SK-N-SH (cell line): Measurements from ENCODE around the gene C8G. TPM values are rescaled to one million over a fixed set of nuclear protein-coding genes. Genes with fewer than 3 reads are reported as not detected.

Experiments
- CTCF ChIA-PET: fragments of 300-600, 350-600 bp; formaldehyde crosslinking; extraction: SDS; loops from one replicate; lab custom pipeline; 2021; lab: Yijun Ruan, JAX
- POLR2A ChIA-PET: fragments of 350-600 bp; sonication (Branson Sonifier 250); formaldehyde crosslinking; extraction: SDS; loops from one replicate; lab custom pipeline; 2020; ENCODE audit warnings: antibody characterized with exemption, inconsistent platforms; lab: Yijun Ruan, JAX
- DNase-seq: peaks from one replicate; pipeline ENCODE4 v3.0.0; 2012
- H2AFZ ChIP-seq: fragments of 200-600 bp; sonication (generic); 2 replicates; pipeline ENCODE4 v1.8.1; 2016; ENCODE audit warnings: antibody characterized with exemption, mild to moderate bottlenecking, low read depth
- H3F3A ChIP-seq: fragments of 200-600 bp; sonication (generic); replicated peaks from 2 replicates; pipeline ENCODE3; 2016; ENCODE audit warnings: antibody characterized with exemption, mild to moderate bottlenecking; ENCODE audit not compliant: insufficient read depth
- H3K27ac ChIP-seq, 2 experiments: fragments of 200-500 bp in 1 of 2; fragments of 200-600 bp in 1 of 2; sonication (Bioruptor generic) in 1 of 2; sonication (generic), shearing (Covaris generic) in 1 of 2; 2 replicates each; pipeline versions ENCODE4 v1.5.1 to v1.6.1; 2014 to 2016; ENCODE audit warnings: low read depth in 2 of 2, inconsistent platforms in 1 of 2, low read length in 1 of 2, mild to moderate bottlenecking in 1 of 2, mixed read lengths in 1 of 2
- H3K27me3 ChIP-seq: fragments of 200-600 bp; sonication (generic), shearing (Covaris generic); 2 replicates; pipeline ENCODE4 v1.6.1; 2016; ENCODE audit warnings: mixed run types; ENCODE audit not compliant: insufficient read depth
- H3K36me3 ChIP-seq, 2 experiments: fragments of 200-500 bp in 1 of 2; fragments of 200-600 bp in 1 of 2; sonication (Bioruptor generic) in 1 of 2; sonication (generic) in 1 of 2; replicated peaks in 1 of 2; 2 replicates each; pipeline versions ENCODE3 to v1.5.1; 2014 to 2016; ENCODE audit warnings: low read length in 1 of 2, mild to moderate bottlenecking in 1 of 2; ENCODE audit not compliant: insufficient read depth in 2 of 2, control insufficient read depth in 1 of 2
- H3K4me1 ChIP-seq, 2 experiments: fragments of 200-500 bp in 1 of 2; fragments of 200-600 bp in 1 of 2; sonication (Bioruptor generic) in 1 of 2; sonication (generic), shearing (Covaris generic) in 1 of 2; 2 replicates each; pipeline versions ENCODE4 v1.5.1 to v1.6.1; 2014 to 2016; ENCODE audit warnings: low read depth in 1 of 2, low read length in 1 of 2, mixed run types in 1 of 2; ENCODE audit not compliant: insufficient read depth in 2 of 2, control insufficient read depth in 1 of 2
- H3K4me2 ChIP-seq: fragments of 200-600 bp; sonication (generic), shearing (Covaris generic); 2 replicates; pipeline ENCODE4 v1.6.1; 2017; ENCODE audit warnings: mixed run types
- H3K4me3 ChIP-seq, 2 experiments: fragments of 200-500 bp in 1 of 2; fragments of 200-600 bp in 1 of 2; sonication (Bioruptor generic) in 1 of 2; sonication (generic), shearing (Covaris generic) in 1 of 2; 2 replicates each; pipeline versions ENCODE4 v1.5.1 to v1.8.1; 2014 to 2016; ENCODE audit warnings: low read depth in 2 of 2, inconsistent platforms in 1 of 2, low read length in 1 of 2, mild to moderate bottlenecking in 1 of 2, mixed read lengths in 1 of 2, moderate library complexity in 1 of 2
- H3K79me2 ChIP-seq: fragments of 200-600 bp; sonication (generic); 2 replicates; pipeline ENCODE4 v1.8.1; 2017; ENCODE audit warnings: mild to moderate bottlenecking; ENCODE audit not compliant: insufficient read depth
- H3K9ac ChIP-seq: fragments of 200-600 bp; sonication (generic); 2 replicates; pipeline ENCODE4 v1.6.1; 2017; ENCODE audit warnings: mixed run types
- H3K9me2 ChIP-seq: fragments of 200-600 bp; sonication (generic); 2 replicates; pipeline ENCODE4 v1.6.1; 2017; ENCODE audit warnings: mixed run types
- H3K9me3 ChIP-seq: fragments of 200-600 bp; sonication (generic); 2 replicates; pipeline ENCODE4 v1.6.1; 2017; ENCODE audit warnings: mixed run types, mild to moderate bottlenecking, moderate library complexity
- H4K20me1 ChIP-seq: fragments of 200-600 bp; sonication (generic); 2 replicates; pipeline ENCODE4 v1.6.1; 2017; ENCODE audit warnings: mild to moderate bottlenecking, mixed run types; ENCODE audit not compliant: insufficient read depth
- ELF1 ChIP-seq: IDR thresholded peaks from 2 replicates; pipeline ENCODE4 v1.4.0; 2012
- FOSL2 ChIP-seq: IDR thresholded peaks from 2 replicates; pipeline ENCODE4 v1.4.0; 2012; ENCODE audit warnings: low read depth, mild to moderate bottlenecking, moderate library complexity, borderline replicate concordance
- WGBS: methylation state at CpG from one replicate; pipeline ENCODE4 v1.1.6; 2017; ENCODE audit warnings: low lambda C conversion rate; 5-methylcytosine and 5-hydroxymethylcytosine counted together
- polyA plus RNA-seq, 3 experiments: library from polyadenylated mRNA; depleted of rRNA; stranded (reverse); fragments of >200 nt; gene quantifications; 2 replicates each; pipeline ENCODE4 v1.2.3, GENCODE V29; 2012
- TF ChIP-seq, protein P1 (sequence below): IDR thresholded peaks from 2 replicates; pipeline ENCODE4 v1.4.0; 2012; ENCODE audit warnings: low read depth
- TF ChIP-seq, protein P2 (sequence below): IDR thresholded peaks from 2 replicates; pipeline ENCODE4 v1.4.0; 2012; ENCODE audit warnings: low read depth, borderline replicate concordance
- TF ChIP-seq, protein P3 (sequence below): fragments of 200-600 bp; sonication (generic); IDR thresholded peaks from 2 replicates; pipeline ENCODE4 v1.6.1; 2017; ENCODE audit warnings: antibody characterized with exemption, mild to moderate bottlenecking, moderate library complexity
- TF ChIP-seq, protein P4 (sequence below): fragments of 150-350 bp; IDR thresholded peaks from 2 replicates; pipeline ENCODE4 v1.6.1; 2016; ENCODE audit warnings: mild to moderate bottlenecking, low read depth, low read length

C8G gene
- polyA plus RNA-seq, 1 of the 3 experiments (the other 2 are of a cell fraction), result 0.28 TPM

DNA sequence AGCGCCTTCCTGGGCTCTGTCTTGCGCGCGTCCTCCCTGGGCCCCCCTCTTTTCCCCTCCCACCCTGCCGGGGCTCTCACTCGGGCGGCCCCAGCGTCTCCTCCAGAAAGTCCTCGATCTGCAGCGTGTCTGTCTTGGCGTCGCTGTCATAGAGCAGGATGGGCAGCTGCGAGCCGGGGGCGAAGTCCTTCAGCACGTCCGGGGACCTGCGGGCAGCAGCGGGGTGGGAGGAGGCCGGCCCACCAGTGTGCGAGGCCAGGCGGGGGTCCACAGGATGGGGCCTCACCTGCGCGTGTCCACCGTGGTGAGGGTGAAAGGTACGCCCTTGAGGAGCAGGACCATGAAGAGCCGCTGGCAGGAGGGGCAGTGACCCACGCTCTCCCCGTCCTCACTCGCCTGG lies 50.3 kb downstream of the C8G start:
- Histone ChIP-seq H3F3A (no peaks in the 10 kb centered on the region), H2AFZ (no peak overlapping the region), H3K4me3 (no peak overlapping the region), H3K27ac (no peak overlapping the region), H3K4me2 (no peak overlapping the region), H3K9me3 (no peaks in the 10 kb centered on the region), H3K4me1 (peaks cover 9 to 24% of the 10 kb centered on the region in 2 experiments; a peak in 3 of 4 replicates), H3K36me3 (peaks cover 0 to 7% of the 10 kb centered on the region in 2 experiments), H3K79me2 (peaks cover 18% of the 10 kb centered on the region; the same call in 1 of the 2 replicates), H3K9me2 (no peaks in the 10 kb centered on the region), H3K27me3 (no peaks in the 10 kb centered on the region), H4K20me1 (0 out of 2 replicates have a peak, but pooled peaks cover 3% of the 10 kb centered on the region), H3K9ac (no peak overlapping the region)
- 93% methylated on average over 30 of the region's 30 CpGs for WGBS
- ChIA-PET CTCF (interaction anchor here (0.9 to 6.8 kb wide), 5 partner anchors 33 to 68 kb away, joined by 3 to 68 read pairs (median 10); partner anchors contain the start of genes ABCA2, FBXW5 and FUT7), POLR2A (interaction anchor here (0.7 kb wide), 1 partner anchor 44 kb away, joined by 3 read pairs; no protein-coding TSS in a partner anchor)
- DNase-seq, result no peak
- TF ChIP-seq FOSL2, result no peak
- TF ChIP-seq, protein P1, sequence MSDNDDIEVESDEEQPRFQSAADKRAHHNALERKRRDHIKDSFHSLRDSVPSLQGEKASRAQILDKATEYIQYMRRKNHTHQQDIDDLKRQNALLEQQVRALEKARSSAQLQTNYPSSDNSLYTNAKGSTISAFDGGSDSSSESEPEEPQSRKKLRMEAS, result no peak
- TF ChIP-seq, protein P2, sequence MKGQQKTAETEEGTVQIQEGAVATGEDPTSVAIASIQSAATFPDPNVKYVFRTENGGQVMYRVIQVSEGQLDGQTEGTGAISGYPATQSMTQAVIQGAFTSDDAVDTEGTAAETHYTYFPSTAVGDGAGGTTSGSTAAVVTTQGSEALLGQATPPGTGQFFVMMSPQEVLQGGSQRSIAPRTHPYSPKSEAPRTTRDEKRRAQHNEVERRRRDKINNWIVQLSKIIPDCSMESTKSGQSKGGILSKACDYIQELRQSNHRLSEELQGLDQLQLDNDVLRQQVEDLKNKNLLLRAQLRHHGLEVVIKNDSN, result no peak
- TF ChIP-seq, protein P3, sequence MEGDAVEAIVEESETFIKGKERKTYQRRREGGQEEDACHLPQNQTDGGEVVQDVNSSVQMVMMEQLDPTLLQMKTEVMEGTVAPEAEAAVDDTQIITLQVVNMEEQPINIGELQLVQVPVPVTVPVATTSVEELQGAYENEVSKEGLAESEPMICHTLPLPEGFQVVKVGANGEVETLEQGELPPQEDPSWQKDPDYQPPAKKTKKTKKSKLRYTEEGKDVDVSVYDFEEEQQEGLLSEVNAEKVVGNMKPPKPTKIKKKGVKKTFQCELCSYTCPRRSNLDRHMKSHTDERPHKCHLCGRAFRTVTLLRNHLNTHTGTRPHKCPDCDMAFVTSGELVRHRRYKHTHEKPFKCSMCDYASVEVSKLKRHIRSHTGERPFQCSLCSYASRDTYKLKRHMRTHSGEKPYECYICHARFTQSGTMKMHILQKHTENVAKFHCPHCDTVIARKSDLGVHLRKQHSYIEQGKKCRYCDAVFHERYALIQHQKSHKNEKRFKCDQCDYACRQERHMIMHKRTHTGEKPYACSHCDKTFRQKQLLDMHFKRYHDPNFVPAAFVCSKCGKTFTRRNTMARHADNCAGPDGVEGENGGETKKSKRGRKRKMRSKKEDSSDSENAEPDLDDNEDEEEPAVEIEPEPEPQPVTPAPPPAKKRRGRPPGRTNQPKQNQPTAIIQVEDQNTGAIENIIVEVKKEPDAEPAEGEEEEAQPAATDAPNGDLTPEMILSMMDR, result no peak
- TF ChIP-seq, protein P4, sequence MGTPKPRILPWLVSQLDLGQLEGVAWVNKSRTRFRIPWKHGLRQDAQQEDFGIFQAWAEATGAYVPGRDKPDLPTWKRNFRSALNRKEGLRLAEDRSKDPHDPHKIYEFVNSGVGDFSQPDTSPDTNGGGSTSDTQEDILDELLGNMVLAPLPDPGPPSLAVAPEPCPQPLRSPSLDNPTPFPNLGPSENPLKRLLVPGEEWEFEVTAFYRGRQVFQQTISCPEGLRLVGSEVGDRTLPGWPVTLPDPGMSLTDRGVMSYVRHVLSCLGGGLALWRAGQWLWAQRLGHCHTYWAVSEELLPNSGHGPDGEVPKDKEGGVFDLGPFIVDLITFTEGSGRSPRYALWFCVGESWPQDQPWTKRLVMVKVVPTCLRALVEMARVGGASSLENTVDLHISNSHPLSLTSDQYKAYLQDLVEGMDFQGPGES, result no peak

DNA sequence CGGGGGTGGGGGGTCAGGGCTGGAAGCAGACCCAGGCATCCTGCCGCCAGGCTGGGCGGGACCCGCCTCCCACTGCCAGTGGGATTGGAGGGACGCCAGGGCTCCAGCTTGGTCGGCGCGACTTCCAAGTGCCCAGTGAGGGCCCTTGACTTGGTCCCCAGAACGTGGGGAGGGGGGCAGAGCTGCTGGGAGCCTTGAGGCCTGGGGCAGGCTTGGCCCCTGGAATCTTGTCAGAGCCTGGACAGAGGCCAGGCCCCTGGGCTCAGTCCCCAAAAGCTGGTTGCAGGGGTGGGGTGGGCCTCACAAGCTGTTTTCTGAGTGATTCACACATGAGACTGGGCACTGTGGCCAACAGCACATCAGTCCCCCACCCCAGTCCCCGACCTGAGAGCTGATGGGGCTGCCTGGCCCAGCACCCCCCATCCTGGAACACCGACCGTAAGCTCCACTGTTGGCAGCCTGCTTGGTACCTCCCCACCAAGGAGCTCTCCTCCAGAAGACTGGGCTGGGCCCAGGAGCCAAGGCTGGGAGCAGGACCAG lies 50.8 kb downstream of the C8G start:
- H3K9ac ChIP-seq, result no peak overlapping the region
- H3K9me3 ChIP-seq, result no peaks in the 10 kb centered on the region
- CTCF ChIA-PET, result interaction anchor here (0.9 to 6.8 kb wide), 6 partner anchors 33 to 68 kb away, joined by 3 to 68 read pairs (median 8); partner anchors contain the start of genes ABCA2, FBXW5, FUT7 and LCN12
- H3K27ac ChIP-seq, result no peak overlapping the region
- H3K9me2 ChIP-seq, result no peaks in the 10 kb centered on the region
- no peaks in the 10 kb centered on the region for H3F3A ChIP-seq
- H3K4me3 ChIP-seq, result no peak overlapping the region
- H3K36me3 ChIP-seq, result peaks cover 0 to 7% of the 10 kb centered on the region in 2 experiments
- TF ChIP-seq, protein P4, result no peak
- 0 out of 2 replicates have a peak, but pooled peaks have one; percentile 1 for TF ChIP-seq ELF1
- 0 out of 2 replicates have a peak, but pooled peaks cover 3% of the 10 kb centered on the region for H4K20me1 ChIP-seq
- H3K4me1 ChIP-seq, result peaks cover 9 to 24% of the 10 kb centered on the region in 2 experiments; a peak in 3 of 4 replicates
- POLR2A ChIA-PET, result interaction anchor here (0.6 to 1.4 kb wide), 5 partner anchors 12 to 60 kb away, joined by 3 read pairs; partner anchors contain the start of gene FBXW5
- peaks cover 18% of the 10 kb centered on the region; the same call in 1 of the 2 replicates for H3K79me2 ChIP-seq
- 53% methylated on average over 3 of the region's 12 CpGs for WGBS
- no peaks in the 10 kb centered on the region for H3K27me3 ChIP-seq
- no peak for DNase-seq
- H2AFZ ChIP-seq, result no peak overlapping the region
- peak overlapping the region; percentile 55 for H3K4me2 ChIP-seq

Other genes with a start within 250 kb of the C8G start
- 24.5 and 27.1 TPM in 2 replicates for gene DIPK1B, start 232.7 kb upstream of the C8G start, polyA plus RNA-seq (2012; rRNA removed)
- not detected in 2 replicates for gene LCN10, start 202.3 kb upstream of the C8G start, polyA plus RNA-seq (2012; rRNA removed)
- gene LCN6, start 196.7 kb upstream of the C8G start, polyA plus RNA-seq (2012; rRNA removed), result not detected in 2 replicates
- gene LCN8, start 187.0 kb upstream of the C8G start, polyA plus RNA-seq (2012; rRNA removed), result not detected in 2 replicates
- gene LCN15, start 180.7 kb upstream of the C8G start, polyA plus RNA-seq (2012; rRNA removed), result 0.08 TPM in 1 of 2 replicates, not detected in the other
- 112 and 135 TPM in 2 replicates for gene TMEM141, start 153.9 kb upstream of the C8G start, polyA plus RNA-seq (2012; rRNA removed)
- 5.3 and 6.8 TPM in 2 replicates for gene CCDC183, start 148.9 kb upstream of the C8G start, polyA plus RNA-seq (2012; rRNA removed)
- gene RABL6, start 137.3 kb upstream of the C8G start, polyA plus RNA-seq (2012; rRNA removed), result 40.0 and 43.6 TPM in 2 replicates
- gene AJM1, start 102.8 kb upstream of the C8G start, polyA plus RNA-seq (2012; rRNA removed), result 2.4 and 2.6 TPM in 2 replicates
- gene PHPT1, start 95.8 kb upstream of the C8G start, polyA plus RNA-seq (2012; rRNA removed), result 338 and 517 TPM in 2 replicates
- 4.2 and 5.0 TPM in 2 replicates for gene MAMDC4, start 92.9 kb upstream of the C8G start, polyA plus RNA-seq (2012; rRNA removed)
- gene EDF1, start 78.9 kb upstream of the C8G start, polyA plus RNA-seq (2012; rRNA removed), result 756 and 1,070 TPM in 2 replicates
- 13.3 and 15.4 TPM in 2 replicates for gene TRAF2, start 58.7 kb upstream of the C8G start, polyA plus RNA-seq (2012; rRNA removed)
- 78.9 and 85.5 TPM in 2 replicates for gene FBXW5, start 505 bp upstream of the C8G start, polyA plus RNA-seq (2012; rRNA removed)
- 0.87 and 1.1 TPM in 2 replicates for gene LCN12, start 7.0 kb downstream of the C8G start, polyA plus RNA-seq (2012; rRNA removed)
- not detected in 2 replicates for gene PTGDS, start 32.3 kb downstream of the C8G start, polyA plus RNA-seq (2012; rRNA removed)
- not detected in 2 replicates for gene LCNL1, start 37.8 kb downstream of the C8G start, polyA plus RNA-seq (2012; rRNA removed)
- 37.8 and 52.9 TPM in 2 replicates for gene PAXX, start 47.2 kb downstream of the C8G start, polyA plus RNA-seq (2012; rRNA removed)
- gene CLIC3, start 51.3 kb downstream of the C8G start, polyA plus RNA-seq (2012; rRNA removed), result 0.60 and 1.0 TPM in 2 replicates
- 26.0 and 34.7 TPM in 2 replicates for gene ABCA2, start 83.0 kb downstream of the C8G start, polyA plus RNA-seq (2012; rRNA removed)
- gene FUT7, start 86.8 kb downstream of the C8G start, polyA plus RNA-seq (2012; rRNA removed), result not detected in 2 replicates
- 47.4 and 48.1 TPM in 2 replicates for gene NPDC1, start 100.9 kb downstream of the C8G start, polyA plus RNA-seq (2012; rRNA removed)
- gene ENTPD2, start 108.8 kb downstream of the C8G start, polyA plus RNA-seq (2012; rRNA removed), result not detected in 2 replicates
- gene SAPCD2, start 125.3 kb downstream of the C8G start, polyA plus RNA-seq (2012; rRNA removed), result 4.6 and 6.0 TPM in 2 replicates
- 3.2 and 5.6 TPM in 2 replicates for gene UAP1L1, start 132.3 kb downstream of the C8G start, polyA plus RNA-seq (2012; rRNA removed)
- 57.8 and 61.9 TPM in 2 replicates for gene MAN1B1, start 141.7 kb downstream of the C8G start, polyA plus RNA-seq (2012; rRNA removed)
- 127 and 141 TPM in 2 replicates for gene DPP7, start 169.5 kb downstream of the C8G start, polyA plus RNA-seq (2012; rRNA removed)
- 0.03 TPM in 1 of 2 replicates, not detected in the other for gene GRIN1, start 193.9 kb downstream of the C8G start, polyA plus RNA-seq (2012; rRNA removed)
- not detected in 2 replicates for gene LRRC26, start 224.8 kb downstream of the C8G start, polyA plus RNA-seq (2012; rRNA removed)
- gene TMEM210, start 226.8 kb downstream of the C8G start, polyA plus RNA-seq (2012; rRNA removed), result not detected in 2 replicates
- gene ANAPC2, start 243.3 kb downstream of the C8G start, polyA plus RNA-seq (2012; rRNA removed), result 35.1 and 37.7 TPM in 2 replicates
- gene SSNA1, start 243.4 kb downstream of the C8G start, polyA plus RNA-seq (2012; rRNA removed), result 100 and 124 TPM in 2 replicates